GM10248 (cell line): ENCODE measurements around the gene GMDS.

Experiments
- CTCF ChIA-PET: fragments of 300-600 bp; sonication (Branson Sonifier 250); formaldehyde crosslinking; extraction: SDS; loops from one replicate; lab custom pipeline; 2021; ENCODE audit warnings: antibody characterized with exemption; lab: Yijun Ruan, JAX
- POLR2A ChIA-PET: fragments of 350-650 bp; sonication (Branson Sonifier 250); formaldehyde crosslinking; extraction: SDS; loops from one replicate; lab custom pipeline; 2020; ENCODE audit warnings: antibody characterized with exemption; lab: Yijun Ruan, JAX
- DNase-seq: peaks from one replicate; pipeline ENCODE4 v3.0.0; 2012; ENCODE audit errors: extremely low spot score
- CTCF ChIP-seq: IDR thresholded peaks from 2 replicates; pipeline ENCODE4 v1.5.1; 2012; ENCODE audit warnings: mild to moderate bottlenecking, low read depth; ENCODE audit errors: extremely low read depth, missing control alignments, control extremely low read depth

Gene GMDS

GRCh38 chr6:1608222-1609040 lies 637.0 kb downstream of the GMDS start:
- POLR2A ChIA-PET = no interaction called here
- TF ChIP-seq CTCF = no peak
- no peak for DNase-seq
- CTCF ChIA-PET = interaction anchor here (1.1 to 2.6 kb wide), 4 partner anchors 19 to 1125 kb away, joined by 3 to 9 read pairs (median 3); no protein-coding TSS in a partner anchor

- CTCF ChIA-PET = interaction anchor here (1.0 to 3.7 kb wide), 15 partner anchors 9 to 1125 kb away, joined by 3 to 20 read pairs (median 4); no protein-coding TSS in a partner anchor
- POLR2A ChIA-PET = no interaction called here
- DNase-seq = peak; percentile 23
- TF ChIP-seq CTCF = no peak
These were observed 637.7 kb downstream of the GMDS start for GRCh38 chr6:1607516-1608221.

GRCh38 chr6:1606780-1607515 lies 638.5 kb downstream of the GMDS start:
- no peak for DNase-seq
- no peak for TF ChIP-seq CTCF
- CTCF ChIA-PET = interaction anchor here (0.7 to 3.7 kb wide), 18 partner anchors 9 to 1126 kb away, joined by 3 to 20 read pairs (median 4); no protein-coding TSS in a partner anchor
- POLR2A ChIA-PET = no interaction called here

GRCh38 chr6:1605893-1606779 lies 639.3 kb downstream of the GMDS start:
- ChIA-PET POLR2A (no interaction called here), CTCF (interaction anchor here (0.6 to 3.7 kb wide), 17 partner anchors 8 to 1029 kb away, joined by 3 to 20 read pairs (median 4); no protein-coding TSS in a partner anchor)
- no peak for TF ChIP-seq CTCF
- DNase-seq = peak; percentile 24

GRCh38 chr6:1605004-1605892 lies 640.2 kb downstream of the GMDS start:
- no peak for TF ChIP-seq CTCF
- ChIA-PET CTCF (interaction anchor here (0.6 to 3.7 kb wide), 14 partner anchors 9 to 1030 kb away, joined by 3 to 20 read pairs (median 4); no protein-coding TSS in a partner anchor), POLR2A (no interaction called here)
- no peak for DNase-seq
